Astrocyte (in vitro differentiated cells and primary cell): ENCODE results near the gene SQSTM1. TPM values are rescaled to one million over a fixed set of nuclear protein-coding genes. Genes with fewer than 3 reads are reported as not detected.

Source experiments
- DNase-seq: peaks from one replicate; pipeline ENCODE4 v3.0.0-alpha.2; 2010; ENCODE audit warnings: low read depth
- FAIRE-seq: peaks from 2 replicates; lab custom pipeline; 2011; peaks lifted over from hg19 to GRCh38; lab: Jason Lieb, UNC
- H2AFZ ChIP-seq: 2 replicates; pipeline ENCODE4 v1.6.0; 2012; ENCODE audit warnings: low read depth, low read length, inconsistent platforms
- H3K27ac ChIP-seq: 2 replicates; pipeline ENCODE4 v1.5.1; 2011; ENCODE audit warnings: low read depth, low read length, inconsistent platforms
- H3K27me3 ChIP-seq: 2 replicates; pipeline ENCODE4 v1.6.0; 2011; ENCODE audit warnings: low read length, inconsistent platforms; ENCODE audit not compliant: insufficient read depth
- H3K36me3 ChIP-seq: 2 replicates; pipeline ENCODE4 v1.5.1; 2011; ENCODE audit warnings: low read length, inconsistent platforms; ENCODE audit not compliant: insufficient read depth
- H3K4me1 ChIP-seq: 2 replicates; pipeline ENCODE4 v1.5.1; 2011; ENCODE audit warnings: low read length, inconsistent platforms; ENCODE audit not compliant: insufficient read depth
- H3K4me2 ChIP-seq: 2 replicates; pipeline ENCODE4 v1.6.0; 2012; ENCODE audit warnings: low read length, inconsistent platforms
- H3K4me3 ChIP-seq: 2 replicates; pipeline ENCODE4 v1.5.1; 2011; ENCODE audit warnings: low read depth, mild to moderate bottlenecking, low read length, inconsistent platforms; ENCODE audit not compliant: insufficient read depth
- H3K79me2 ChIP-seq: 2 replicates; pipeline ENCODE4 v1.6.0; 2012; ENCODE audit warnings: mild to moderate bottlenecking, low read length, inconsistent platforms; ENCODE audit not compliant: insufficient read depth
- H3K9ac ChIP-seq: 2 replicates; pipeline ENCODE4 v1.6.0; 2012; ENCODE audit warnings: mild to moderate bottlenecking, low read length, inconsistent platforms
- H3K9me3 ChIP-seq: 2 replicates; pipeline ENCODE4 v1.5.1; 2012; ENCODE audit warnings: low read depth, mild to moderate bottlenecking, low read length, inconsistent platforms; ENCODE audit not compliant: insufficient read depth
- H4K20me1 ChIP-seq: 2 replicates; pipeline ENCODE4 v1.6.0; 2012; ENCODE audit warnings: low read length, inconsistent platforms; ENCODE audit not compliant: insufficient read depth
- H3K27ac Mint-ChIP-seq: one replicate; pipeline ENCODE4 v1.8.0; 2021; ENCODE audit warnings: mild to moderate bottlenecking, mixed read lengths; ENCODE audit not compliant: unreplicated experiment
- H3K27me3 Mint-ChIP-seq: one replicate; pipeline ENCODE4 v1.8.0; 2021; ENCODE audit warnings: low read depth, mixed read lengths; ENCODE audit not compliant: unreplicated experiment
- H3K36me3 Mint-ChIP-seq: one replicate; pipeline ENCODE4 v1.8.0; 2021; ENCODE audit warnings: low read depth, mixed read lengths; ENCODE audit not compliant: unreplicated experiment
- H3K4me1 Mint-ChIP-seq: one replicate; pipeline ENCODE4 v1.8.0; 2021; ENCODE audit warnings: low read depth, mixed read lengths; ENCODE audit not compliant: unreplicated experiment
- H3K4me3 Mint-ChIP-seq: one replicate; pipeline ENCODE4 v1.8.0; 2021; ENCODE audit warnings: mild to moderate bottlenecking, moderate library complexity, mixed read lengths; ENCODE audit not compliant: unreplicated experiment
- H3K9me3 Mint-ChIP-seq: one replicate; pipeline ENCODE4 v1.8.0; 2021; ENCODE audit warnings: mild to moderate bottlenecking, mixed read lengths; ENCODE audit not compliant: unreplicated experiment
- EZH2 ChIP-seq: IDR thresholded peaks from 2 replicates; pipeline ENCODE4 v1.6.1; 2012; ENCODE audit warnings: mild to moderate bottlenecking, low read length, inconsistent platforms; ENCODE audit not compliant: insufficient read depth
- total RNA-seq: library from RNA; stranded (reverse); gene quantifications from 2 replicates; pipeline ENCODE4 v1.2.1, GENCODE V29; 2021
- TF ChIP-seq, protein P1 (sequence below): IDR thresholded peaks from 2 replicates; pipeline ENCODE4 v1.5.1; 2011; ENCODE audit warnings: low read depth, mild to moderate bottlenecking, inconsistent platforms, low read length, moderate library complexity; ENCODE audit not compliant: insufficient read depth

Gene SQSTM1
- total RNA-seq, 1 donor from 2014 or later, result 262 TPM

GRCh38 chr5:179866241-179867078 lies 45.8 kb downstream of the SQSTM1 start:
- Mint-ChIP-seq H3K27ac (no peak overlapping the region), H3K9me3 (peaks cover 13% of the 10 kb centered on the region), H3K4me3 (no peak overlapping the region), H3K36me3 (peaks cover 38% of the 10 kb centered on the region), H3K27me3 (no peaks in the 10 kb centered on the region), H3K4me1 (no peaks in the 10 kb centered on the region)
- Histone ChIP-seq H3K4me3 (no peak overlapping the region), H3K4me1 (no peaks in the 10 kb centered on the region), H3K79me2 (no peaks in the 10 kb centered on the region), H3K27ac (no peak overlapping the region), H2AFZ (no peak overlapping the region), H3K36me3 (peaks cover 13% of the 10 kb centered on the region), H3K4me2 (no peak overlapping the region), H3K27me3 (no peaks in the 10 kb centered on the region), H3K9me3 (peaks cover 10% of the 10 kb centered on the region), H3K9ac (no peak overlapping the region), H4K20me1 (no peaks in the 10 kb centered on the region)
- FAIRE-seq, result no peak
- no peak for DNase-seq
- TF ChIP-seq, protein P1, sequence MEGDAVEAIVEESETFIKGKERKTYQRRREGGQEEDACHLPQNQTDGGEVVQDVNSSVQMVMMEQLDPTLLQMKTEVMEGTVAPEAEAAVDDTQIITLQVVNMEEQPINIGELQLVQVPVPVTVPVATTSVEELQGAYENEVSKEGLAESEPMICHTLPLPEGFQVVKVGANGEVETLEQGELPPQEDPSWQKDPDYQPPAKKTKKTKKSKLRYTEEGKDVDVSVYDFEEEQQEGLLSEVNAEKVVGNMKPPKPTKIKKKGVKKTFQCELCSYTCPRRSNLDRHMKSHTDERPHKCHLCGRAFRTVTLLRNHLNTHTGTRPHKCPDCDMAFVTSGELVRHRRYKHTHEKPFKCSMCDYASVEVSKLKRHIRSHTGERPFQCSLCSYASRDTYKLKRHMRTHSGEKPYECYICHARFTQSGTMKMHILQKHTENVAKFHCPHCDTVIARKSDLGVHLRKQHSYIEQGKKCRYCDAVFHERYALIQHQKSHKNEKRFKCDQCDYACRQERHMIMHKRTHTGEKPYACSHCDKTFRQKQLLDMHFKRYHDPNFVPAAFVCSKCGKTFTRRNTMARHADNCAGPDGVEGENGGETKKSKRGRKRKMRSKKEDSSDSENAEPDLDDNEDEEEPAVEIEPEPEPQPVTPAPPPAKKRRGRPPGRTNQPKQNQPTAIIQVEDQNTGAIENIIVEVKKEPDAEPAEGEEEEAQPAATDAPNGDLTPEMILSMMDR, result no peak
- no peak for TF ChIP-seq EZH2

- Mint-ChIP-seq H3K4me3 (no peak overlapping the region), H3K36me3 (peaks cover 34% of the 10 kb centered on the region), H3K4me1 (no peaks in the 10 kb centered on the region), H3K27ac (no peak overlapping the region), H3K9me3 (peaks cover 13% of the 10 kb centered on the region), H3K27me3 (no peaks in the 10 kb centered on the region)
- Histone ChIP-seq H3K79me2 (no peaks in the 10 kb centered on the region), H3K36me3 (peaks cover 13% of the 10 kb centered on the region), H3K27me3 (no peaks in the 10 kb centered on the region), H3K4me2 (no peak overlapping the region), H3K4me1 (no peaks in the 10 kb centered on the region), H3K27ac (no peak overlapping the region), H3K4me3 (no peak overlapping the region), H4K20me1 (no peaks in the 10 kb centered on the region), H3K9ac (no peak overlapping the region), H3K9me3 (peaks cover 10% of the 10 kb centered on the region), H2AFZ (no peak overlapping the region)
- no peak for TF ChIP-seq EZH2
- TF ChIP-seq, protein P1, result no peak
- no peak for FAIRE-seq
- no peak for DNase-seq
Measured at GRCh38 chr5:179867079-179867465, 46.4 kb downstream of the SQSTM1 start.

DNA sequence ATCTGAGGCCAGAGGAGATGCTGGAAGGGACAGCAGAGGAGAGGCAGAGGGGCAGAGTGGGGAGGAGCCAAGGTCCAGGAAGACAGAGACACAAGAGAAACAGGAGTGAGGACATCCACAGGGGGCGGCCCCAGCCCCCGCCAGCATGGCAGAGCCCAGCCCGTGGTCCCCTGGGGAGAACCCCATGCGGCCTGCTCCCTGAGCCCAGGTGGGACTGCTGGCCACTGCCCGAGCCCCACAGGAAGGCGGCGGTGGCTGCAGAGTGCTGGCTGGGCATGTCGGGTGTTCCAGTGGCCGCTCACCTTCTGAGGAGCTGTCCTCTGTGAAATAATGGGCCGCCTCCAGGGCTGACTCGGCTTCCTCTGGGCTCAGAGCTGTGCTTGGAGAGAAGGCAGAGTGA lies 46.8 kb downstream of the SQSTM1 start:
- Histone ChIP-seq H2AFZ (no peak overlapping the region), H3K79me2 (no peaks in the 10 kb centered on the region), H3K9ac (no peak overlapping the region), H3K27me3 (no peaks in the 10 kb centered on the region), H3K4me3 (no peak overlapping the region), H3K4me1 (no peaks in the 10 kb centered on the region), H3K27ac (no peak overlapping the region), H4K20me1 (no peaks in the 10 kb centered on the region), H3K4me2 (no peak overlapping the region), H3K36me3 (peaks cover 13% of the 10 kb centered on the region), H3K9me3 (peaks cover 6% of the 10 kb centered on the region)
- peaks cover 11% of the 10 kb centered on the region for H3K9me3 Mint-ChIP-seq
- H3K4me3 Mint-ChIP-seq, result no peak overlapping the region
- no peak overlapping the region for H3K27ac Mint-ChIP-seq
- no peaks in the 10 kb centered on the region for H3K4me1 Mint-ChIP-seq
- H3K27me3 Mint-ChIP-seq, result no peaks in the 10 kb centered on the region
- H3K36me3 Mint-ChIP-seq, result peaks cover 32% of the 10 kb centered on the region
- FAIRE-seq (no peak), DNase-seq (no peak)
- TF ChIP-seq, protein P1, result no peak
- TF ChIP-seq EZH2, result no peak
